Astrocyte (in vitro differentiated cells and primary cell): ENCODE results near the gene NKX1-2. TPM values are rescaled to one million over a fixed set of nuclear protein-coding genes. Genes with fewer than 3 reads are reported as not detected.

Experiments used
- DNase-seq: peaks from one replicate; pipeline ENCODE4 v3.0.0-alpha.2; 2010; ENCODE audit warnings: low read depth
- FAIRE-seq: peaks from 2 replicates; lab custom pipeline; 2011; peaks lifted over from hg19 to GRCh38; lab: Jason Lieb, UNC
- H2AFZ ChIP-seq: 2 replicates; pipeline ENCODE4 v1.6.0; 2012; ENCODE audit warnings: low read depth, low read length, inconsistent platforms
- H3K27ac ChIP-seq: 2 replicates; pipeline ENCODE4 v1.5.1; 2011; ENCODE audit warnings: low read depth, low read length, inconsistent platforms
- H3K27me3 ChIP-seq: 2 replicates; pipeline ENCODE4 v1.6.0; 2011; ENCODE audit warnings: low read length, inconsistent platforms; ENCODE audit not compliant: insufficient read depth
- H3K36me3 ChIP-seq: 2 replicates; pipeline ENCODE4 v1.5.1; 2011; ENCODE audit warnings: low read length, inconsistent platforms; ENCODE audit not compliant: insufficient read depth
- H3K4me1 ChIP-seq: 2 replicates; pipeline ENCODE4 v1.5.1; 2011; ENCODE audit warnings: low read length, inconsistent platforms; ENCODE audit not compliant: insufficient read depth
- H3K4me2 ChIP-seq: 2 replicates; pipeline ENCODE4 v1.6.0; 2012; ENCODE audit warnings: low read length, inconsistent platforms
- H3K4me3 ChIP-seq: 2 replicates; pipeline ENCODE4 v1.5.1; 2011; ENCODE audit warnings: low read depth, mild to moderate bottlenecking, low read length, inconsistent platforms; ENCODE audit not compliant: insufficient read depth
- H3K79me2 ChIP-seq: 2 replicates; pipeline ENCODE4 v1.6.0; 2012; ENCODE audit warnings: mild to moderate bottlenecking, low read length, inconsistent platforms; ENCODE audit not compliant: insufficient read depth
- H3K9ac ChIP-seq: 2 replicates; pipeline ENCODE4 v1.6.0; 2012; ENCODE audit warnings: mild to moderate bottlenecking, low read length, inconsistent platforms
- H3K9me3 ChIP-seq: 2 replicates; pipeline ENCODE4 v1.5.1; 2012; ENCODE audit warnings: low read depth, mild to moderate bottlenecking, low read length, inconsistent platforms; ENCODE audit not compliant: insufficient read depth
- H4K20me1 ChIP-seq: 2 replicates; pipeline ENCODE4 v1.6.0; 2012; ENCODE audit warnings: low read length, inconsistent platforms; ENCODE audit not compliant: insufficient read depth
- H3K27ac Mint-ChIP-seq: one replicate; pipeline ENCODE4 v1.8.0; 2021; ENCODE audit warnings: mild to moderate bottlenecking, mixed read lengths; ENCODE audit not compliant: unreplicated experiment
- H3K27me3 Mint-ChIP-seq: one replicate; pipeline ENCODE4 v1.8.0; 2021; ENCODE audit warnings: low read depth, mixed read lengths; ENCODE audit not compliant: unreplicated experiment
- H3K36me3 Mint-ChIP-seq: one replicate; pipeline ENCODE4 v1.8.0; 2021; ENCODE audit warnings: low read depth, mixed read lengths; ENCODE audit not compliant: unreplicated experiment
- H3K4me1 Mint-ChIP-seq: one replicate; pipeline ENCODE4 v1.8.0; 2021; ENCODE audit warnings: low read depth, mixed read lengths; ENCODE audit not compliant: unreplicated experiment
- H3K4me3 Mint-ChIP-seq: one replicate; pipeline ENCODE4 v1.8.0; 2021; ENCODE audit warnings: mild to moderate bottlenecking, moderate library complexity, mixed read lengths; ENCODE audit not compliant: unreplicated experiment
- H3K9me3 Mint-ChIP-seq: one replicate; pipeline ENCODE4 v1.8.0; 2021; ENCODE audit warnings: mild to moderate bottlenecking, mixed read lengths; ENCODE audit not compliant: unreplicated experiment
- CTCF ChIP-seq: IDR thresholded peaks from 2 replicates; pipeline ENCODE4 v1.5.1; 2011; ENCODE audit warnings: low read depth, mild to moderate bottlenecking, inconsistent platforms, low read length, moderate library complexity; ENCODE audit not compliant: insufficient read depth
- EZH2 ChIP-seq: IDR thresholded peaks from 2 replicates; pipeline ENCODE4 v1.6.1; 2012; ENCODE audit warnings: mild to moderate bottlenecking, low read length, inconsistent platforms; ENCODE audit not compliant: insufficient read depth
- total RNA-seq: library from RNA; stranded (reverse); gene quantifications from 2 replicates; pipeline ENCODE4 v1.2.1, GENCODE V29; 2021

Gene NKX1-2
- total RNA-seq, 1 donor from 2014 or later = not detected

GRCh38 chr10:124425227-124425962 lies 24.4 kb downstream of the NKX1-2 start:
- H3K27ac ChIP-seq = no peak overlapping the region
- H4K20me1 ChIP-seq = no peaks in the 10 kb centered on the region
- H3K27me3 ChIP-seq = peaks cover 36% of the 10 kb centered on the region
- Mint-ChIP-seq H3K27me3 (peaks cover 38% of the 10 kb centered on the region), H3K4me3 (no peak overlapping the region), H3K9me3 (no peaks in the 10 kb centered on the region), H3K36me3 (no peaks in the 10 kb centered on the region), H3K27ac (no peak overlapping the region), H3K4me1 (no peaks in the 10 kb centered on the region)
- no peak overlapping the region for H3K4me2 ChIP-seq
- FAIRE-seq (no peak), DNase-seq (no peak)
- H3K9me3 ChIP-seq = no peaks in the 10 kb centered on the region
- H3K4me3 ChIP-seq = no peak overlapping the region
- TF ChIP-seq EZH2 = no peak
- no peak for TF ChIP-seq CTCF
- no peak overlapping the region for H2AFZ ChIP-seq
- H3K4me1 ChIP-seq = no peaks in the 10 kb centered on the region
- no peak overlapping the region for H3K9ac ChIP-seq
- no peaks in the 10 kb centered on the region for H3K79me2 ChIP-seq
- H3K36me3 ChIP-seq = no peaks in the 10 kb centered on the region

GRCh38 chr10:124423813-124424212 lies 26.0 kb downstream of the NKX1-2 start:
- no peaks in the 10 kb centered on the region for H3K4me1 ChIP-seq
- Mint-ChIP-seq H3K27me3 (peaks cover 37% of the 10 kb centered on the region), H3K9me3 (peaks cover 2% of the 10 kb centered on the region), H3K27ac (no peak overlapping the region), H3K4me3 (no peak overlapping the region), H3K4me1 (no peaks in the 10 kb centered on the region), H3K36me3 (no peaks in the 10 kb centered on the region)
- DNase-seq = no peak
- H2AFZ ChIP-seq = no peak overlapping the region
- no peak overlapping the region for H3K27ac ChIP-seq
- H3K4me2 ChIP-seq = no peak overlapping the region
- FAIRE-seq = no peak
- H3K36me3 ChIP-seq = no peaks in the 10 kb centered on the region
- no peaks in the 10 kb centered on the region for H4K20me1 ChIP-seq
- H3K27me3 ChIP-seq = peaks cover 26% of the 10 kb centered on the region
- TF ChIP-seq CTCF (no peak), EZH2 (no peak)
- H3K9ac ChIP-seq = no peak overlapping the region
- H3K4me3 ChIP-seq = no peak overlapping the region
- H3K79me2 ChIP-seq = no peaks in the 10 kb centered on the region
- no peaks in the 10 kb centered on the region for H3K9me3 ChIP-seq

- H3K4me3 Mint-ChIP-seq = no peak overlapping the region
- FAIRE-seq = no peak
- H3K27me3 Mint-ChIP-seq = peaks cover 28% of the 10 kb centered on the region
Observed at GRCh38 chr10:124422742-124423141, 27.1 kb downstream of the NKX1-2 start.

More at GRCh38 chr10:124422742-124423141, 27.1 kb downstream of the NKX1-2 start:
- no peaks in the 10 kb centered on the region for H3K36me3 ChIP-seq
- no peak overlapping the region for H3K4me2 ChIP-seq
- H3K9ac ChIP-seq = no peak overlapping the region
- peaks cover 3% of the 10 kb centered on the region for H4K20me1 ChIP-seq
- H3K4me1 Mint-ChIP-seq = no peaks in the 10 kb centered on the region
- H3K4me3 ChIP-seq = no peak overlapping the region
- H3K27ac Mint-ChIP-seq = no peak overlapping the region
- peaks cover 17% of the 10 kb centered on the region for H3K27me3 ChIP-seq
- peaks cover 2% of the 10 kb centered on the region for H3K9me3 Mint-ChIP-seq
- no peaks in the 10 kb centered on the region for H3K4me1 ChIP-seq
- H3K9me3 ChIP-seq = no peaks in the 10 kb centered on the region
- no peaks in the 10 kb centered on the region for H3K36me3 Mint-ChIP-seq
- no peak for TF ChIP-seq CTCF
- TF ChIP-seq EZH2 = no peak
- H3K79me2 ChIP-seq = peaks cover 6% of the 10 kb centered on the region
- H3K27ac ChIP-seq = no peak overlapping the region
- no peak for DNase-seq
- H2AFZ ChIP-seq = no peak overlapping the region
